IPS DF 19.7 (cell line): ENCODE data around the gene MLF2.

Experiments used
- DNase-seq: peaks from one replicate; pipeline ENCODE4 v3.0.0-alpha.2; 2013; ENCODE audit warnings: low read depth, low spot score

Gene MLF2, protein sequence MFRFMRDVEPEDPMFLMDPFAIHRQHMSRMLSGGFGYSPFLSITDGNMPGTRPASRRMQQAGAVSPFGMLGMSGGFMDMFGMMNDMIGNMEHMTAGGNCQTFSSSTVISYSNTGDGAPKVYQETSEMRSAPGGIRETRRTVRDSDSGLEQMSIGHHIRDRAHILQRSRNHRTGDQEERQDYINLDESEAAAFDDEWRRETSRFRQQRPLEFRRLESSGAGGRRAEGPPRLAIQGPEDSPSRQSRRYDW

GRCh38 chr12:6752921-6753771 is at the start of gene MLF2:
Gene MLF2, minus strand, starts transcription at chr12:6753141. Its CDS starts 807 bp downstream, at chr12:6752334.
- DNase-seq, result peak; percentile 87

GRCh38 chr12:6799147-6799546 is 46.2 kb upstream of the MLF2 start:
- no peak for DNase-seq

DNA sequence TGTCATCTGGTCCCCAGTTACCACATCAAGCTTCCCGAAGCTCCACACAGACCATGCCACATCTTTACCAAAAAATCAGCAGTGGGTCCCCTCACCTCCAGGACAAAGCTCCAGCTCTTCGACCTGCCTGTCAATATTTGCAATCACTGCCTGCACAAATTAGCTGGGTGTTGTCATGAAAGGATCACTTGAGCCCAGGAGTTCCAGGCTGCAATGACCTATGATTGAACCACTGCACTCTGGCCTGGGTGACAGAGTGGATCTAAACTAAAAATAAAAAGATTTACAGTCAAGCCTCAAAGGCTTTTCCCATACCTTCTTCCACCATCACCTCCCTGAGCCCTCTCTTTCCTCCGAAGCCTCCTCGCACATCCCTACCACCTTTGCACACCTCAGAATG is 43.6 kb upstream of the MLF2 start:
- DNase-seq, result no peak

DNA sequence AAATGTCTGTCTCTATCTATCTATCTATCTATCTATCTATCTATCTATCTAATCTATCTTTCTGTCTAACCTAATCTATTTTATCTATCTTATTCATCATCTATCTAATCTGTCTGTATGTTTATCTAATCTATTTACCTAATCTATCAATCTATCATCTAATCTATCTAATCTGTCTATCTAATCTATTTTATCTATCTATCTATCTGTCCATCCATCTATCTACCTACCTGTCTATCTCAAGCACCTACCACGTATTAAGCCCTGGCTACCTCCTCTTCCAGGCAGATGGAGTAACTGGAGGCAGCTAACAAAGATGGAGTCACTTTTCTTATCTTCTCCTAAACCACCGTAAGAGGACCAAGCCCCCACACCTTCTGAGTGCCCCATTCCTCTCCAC is 42.1 kb upstream of the MLF2 start:
- no peak for DNase-seq

- no peak for DNase-seq
Observed at GRCh38 chr12:6792522-6793201, 39.7 kb upstream of the MLF2 start.

DNA sequence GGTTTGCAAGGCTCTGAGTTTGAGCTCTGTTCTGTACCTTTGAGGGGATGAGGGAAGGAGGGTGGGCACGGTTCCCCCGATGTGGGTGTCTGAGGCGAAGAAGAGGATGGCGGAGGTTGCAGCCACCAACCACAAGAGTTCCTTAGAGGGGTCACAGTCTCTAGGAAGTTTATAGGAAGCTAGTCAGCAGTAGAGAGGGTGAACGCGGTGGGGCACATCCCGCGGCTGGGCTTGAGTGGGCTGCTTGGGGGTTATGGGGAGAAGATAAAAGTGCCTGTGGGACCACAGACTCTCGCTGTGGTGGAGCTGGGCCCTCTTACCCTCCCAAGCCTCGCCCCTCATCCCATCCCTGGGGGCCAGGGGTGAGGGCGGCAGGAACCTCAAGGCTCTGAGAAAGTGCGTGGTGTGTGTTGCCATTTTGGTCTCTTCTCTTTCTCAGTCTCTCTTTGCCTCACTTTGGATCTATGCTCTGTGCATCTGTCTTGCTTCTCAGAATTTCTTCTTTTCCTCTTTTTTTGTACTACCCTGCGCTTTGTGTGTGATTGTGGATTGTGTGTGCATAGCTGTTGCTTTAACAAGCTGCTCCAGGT is 39.1 kb upstream of the MLF2 start:
- no peak for DNase-seq

DNA sequence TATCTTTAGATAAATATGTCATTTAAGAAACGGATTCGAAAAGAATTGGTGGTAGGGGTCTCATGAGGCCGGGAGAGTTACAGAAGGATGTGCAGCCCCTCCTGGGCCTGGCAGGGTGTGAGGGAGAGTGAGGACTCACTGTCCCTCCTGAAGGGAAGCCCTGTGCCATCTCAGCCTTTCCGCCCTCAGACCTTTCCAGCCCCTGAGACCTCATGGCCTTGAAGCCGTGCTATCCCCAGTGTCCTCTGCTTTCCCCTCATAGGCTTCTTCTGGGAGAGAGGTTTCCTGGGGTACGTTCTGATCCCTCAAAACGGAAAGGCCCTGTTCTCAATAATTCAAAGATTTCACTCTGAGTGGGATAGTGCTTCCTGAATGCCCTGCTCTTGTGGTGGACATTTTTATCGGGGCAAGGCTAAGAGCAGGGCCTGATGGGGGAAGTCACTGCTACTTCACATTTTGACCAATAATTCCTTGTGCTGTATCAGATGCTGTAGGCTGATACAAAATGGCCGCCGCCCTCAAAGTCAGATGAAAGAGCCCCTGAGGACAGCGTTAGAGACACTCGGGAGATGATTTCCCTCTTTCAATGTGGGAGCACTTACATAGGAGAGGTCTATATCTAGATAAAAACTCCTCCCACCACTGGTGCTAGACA is 37.7 kb upstream of the MLF2 start:
- DNase-seq, result no peak

DNA sequence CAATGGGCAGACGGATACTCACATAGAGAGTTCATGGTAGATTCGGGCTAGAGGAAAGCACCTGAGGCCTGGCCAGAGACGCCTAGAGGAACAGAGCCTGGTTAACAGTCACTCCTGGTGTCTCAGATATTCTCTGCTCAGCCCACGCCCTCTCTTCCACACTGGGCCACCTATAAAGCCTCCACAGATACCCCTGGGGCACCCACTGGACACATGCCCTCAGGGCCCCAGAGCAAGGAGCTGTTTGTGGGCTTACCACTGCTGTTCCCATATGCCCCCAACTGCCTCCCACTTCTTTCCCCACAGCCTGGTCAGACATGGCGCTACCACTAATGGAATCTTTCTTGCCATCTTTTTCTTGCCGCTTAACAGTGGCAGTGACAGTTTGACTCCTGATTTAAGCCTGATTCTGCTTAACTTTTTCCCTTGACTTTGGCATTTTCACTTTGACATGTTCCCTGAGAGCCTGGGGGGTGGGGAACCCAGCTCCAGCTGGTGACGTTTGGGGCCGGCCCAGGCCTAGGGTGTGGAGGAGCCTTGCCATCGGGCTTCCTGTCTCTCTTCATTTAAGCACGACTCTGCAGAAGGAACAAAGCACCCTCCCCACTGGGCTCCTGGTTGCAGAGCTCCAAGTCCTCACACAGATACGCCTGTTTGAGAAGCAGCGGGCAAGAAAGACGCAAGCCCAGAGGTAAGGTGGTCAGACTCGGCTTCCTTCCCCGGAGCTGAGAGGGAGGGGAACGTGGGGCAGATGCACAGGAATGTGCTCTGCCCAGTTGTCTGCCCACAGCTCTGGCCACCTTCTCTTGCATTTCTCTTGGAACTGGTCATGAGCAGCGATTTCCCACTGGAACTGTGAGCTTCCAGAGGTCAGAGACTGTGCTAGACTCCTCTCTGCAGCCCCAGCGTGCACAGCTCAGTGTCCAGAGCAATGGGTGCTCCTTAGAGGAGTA is 36.3 kb upstream of the MLF2 start, which contains the start of gene CD4:
Gene CD4 (plus strand): TSS at position 557 of the 953 bp plus-strand sequence. CDS start 10,611 bp downstream, outside the sequence.
- no peak for DNase-seq

DNA sequence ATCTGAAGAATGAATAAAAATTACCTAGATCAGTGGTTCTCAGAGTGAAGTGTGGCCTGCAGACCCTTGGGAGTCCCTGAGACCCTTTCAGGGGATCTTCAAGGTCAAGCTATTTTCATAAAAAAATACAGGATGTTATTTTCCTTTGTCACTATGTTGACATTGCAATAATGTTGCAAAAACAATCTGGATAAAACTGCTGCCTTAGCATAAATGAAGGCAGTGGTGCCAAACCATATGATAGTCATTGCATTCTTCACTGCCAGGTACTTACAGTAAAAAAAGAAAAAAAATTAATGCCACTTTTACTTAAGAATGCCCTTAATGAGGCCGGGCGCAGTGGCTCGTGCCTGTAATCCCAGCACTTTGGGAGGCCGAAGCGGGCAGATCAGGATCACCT is 34.4 kb upstream of the MLF2 start:
- DNase-seq, result no peak

DNA sequence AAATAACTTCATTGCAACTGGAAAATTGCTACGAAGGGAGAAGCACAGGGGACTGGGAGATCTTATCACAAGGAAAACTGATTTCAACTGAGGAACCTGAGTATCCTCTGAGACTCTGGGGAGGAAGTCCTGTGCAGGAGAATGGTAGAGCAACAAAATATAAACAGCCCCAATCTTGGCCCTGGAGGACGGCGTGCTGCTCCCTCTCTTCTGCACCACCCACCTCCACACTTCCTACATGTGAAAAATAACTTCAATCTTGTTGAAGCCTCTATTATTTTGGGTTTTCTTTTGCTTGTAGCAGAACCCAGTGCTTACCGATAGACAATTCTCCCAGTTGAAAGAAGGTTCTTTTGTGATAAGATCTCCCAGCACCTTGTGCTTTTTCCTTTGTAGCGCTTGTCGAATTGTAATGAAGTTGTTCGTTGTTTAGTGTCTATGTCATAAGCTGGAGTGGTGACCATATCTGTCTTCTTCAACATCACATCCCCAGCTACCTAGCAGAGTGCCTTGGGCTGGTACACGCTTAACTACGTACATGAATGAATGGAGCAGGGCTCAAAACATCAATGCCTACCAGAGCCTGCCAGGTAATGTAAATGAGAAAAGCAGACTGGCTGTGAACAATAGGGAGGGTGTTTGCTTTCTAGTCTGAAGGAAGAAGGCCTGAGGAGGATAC is 33.6 kb upstream of the MLF2 start:
- DNase-seq, result no peak

- no peak for DNase-seq
Observed at GRCh38 chr12:6784761-6785160, 31.8 kb upstream of the MLF2 start.

- DNase-seq, result no peak
Observed at GRCh38 chr12:6784296-6784695, 31.4 kb upstream of the MLF2 start.

DNA sequence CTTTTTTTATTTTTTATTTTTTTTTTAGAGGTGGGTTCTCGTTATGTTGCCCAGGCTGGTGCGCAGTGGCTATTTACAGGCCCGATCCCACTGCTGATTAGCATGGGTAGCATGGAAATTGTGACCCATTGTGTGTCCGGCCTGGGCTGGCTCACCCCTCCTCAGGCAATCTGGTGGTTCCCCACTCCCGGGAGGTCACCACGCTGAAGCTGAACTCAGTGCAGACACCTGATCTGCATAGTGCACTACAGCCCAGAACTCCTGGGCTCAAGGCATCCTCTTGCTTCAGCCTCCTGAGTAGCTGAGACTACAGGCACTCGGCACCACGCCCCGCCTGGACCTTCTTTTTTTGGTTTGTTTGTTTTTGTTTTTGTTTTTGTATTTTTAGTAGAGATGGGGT is 30.9 kb upstream of the MLF2 start:
- no peak for DNase-seq

GRCh38 chr12:6782850-6783566 is 30.1 kb upstream of the MLF2 start:
- no peak for DNase-seq

- DNase-seq, result no peak
Observed at GRCh38 chr12:6782119-6782518, 29.2 kb upstream of the MLF2 start.

- DNase-seq, result no peak
Observed at GRCh38 chr12:6780573-6780972, 27.6 kb upstream of the MLF2 start.

DNA sequence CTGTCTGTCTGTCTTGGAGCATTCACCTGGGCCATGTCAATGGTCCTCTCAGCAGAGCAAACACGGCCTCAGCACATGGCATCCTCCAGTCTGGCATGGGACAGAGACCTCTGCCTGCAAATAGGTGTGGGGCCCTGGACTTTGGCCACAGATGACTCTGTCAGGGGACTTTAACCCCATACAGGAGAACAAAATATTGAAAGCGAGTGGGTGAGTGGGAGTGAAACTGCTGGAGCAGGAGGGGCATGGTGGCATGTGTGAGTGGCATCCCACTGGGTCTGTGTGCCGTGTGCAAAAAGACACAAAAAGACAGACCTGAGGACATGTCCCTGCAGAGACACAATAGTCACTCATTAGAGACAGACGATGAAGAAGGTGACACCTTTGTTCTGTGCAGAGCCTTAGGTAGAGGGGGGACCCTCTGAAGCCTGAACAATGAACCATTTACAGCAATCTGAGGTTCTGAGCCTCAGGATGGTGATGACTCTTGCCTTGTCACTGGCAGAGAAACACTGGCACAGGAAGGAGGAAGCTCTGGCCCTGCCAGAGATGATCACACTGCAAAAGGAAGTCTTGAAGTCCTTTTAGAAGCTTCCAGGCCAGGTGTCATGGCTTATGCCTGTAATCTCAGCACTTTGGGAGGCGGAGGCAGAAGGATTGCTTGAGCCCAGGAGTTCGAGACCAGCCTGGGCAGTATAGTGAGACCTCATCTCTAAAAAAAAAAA is 26.9 kb upstream of the MLF2 start:
- no peak for DNase-seq
